ENCODE results near the gene USPL1. TPM values are rescaled to one million over a fixed set of nuclear protein-coding genes. Genes with fewer than 3 reads are reported as not detected.

USPL1 gene
- total RNA-seq, 1 experiment from 2014 or later, result 11.8 TPM

DNA sequence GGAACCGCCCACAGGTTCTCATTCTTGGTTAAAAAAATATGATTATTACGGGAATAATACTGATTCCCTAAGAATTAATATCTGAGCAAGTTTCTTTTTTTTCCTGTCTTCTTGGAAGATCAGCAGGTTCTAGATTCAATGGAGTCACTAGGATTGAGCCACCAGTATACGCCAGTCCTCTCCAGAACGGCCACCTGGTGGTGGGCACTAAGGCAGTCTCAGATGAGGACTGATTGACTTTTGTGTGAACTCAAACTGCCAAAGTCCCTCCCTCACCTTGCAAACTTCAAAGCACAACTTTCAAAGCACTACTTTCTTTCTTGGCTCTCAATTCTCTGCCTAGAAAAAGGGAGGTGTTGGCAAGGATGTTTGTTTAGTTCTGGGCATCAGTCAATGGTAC, 84.3 kb downstream of the USPL1 start:
- H3K4me1 Mint-ChIP-seq (ENCODE audit: insufficient read depth, unreplicated experiment), result peaks cover 7% of the 10 kb centered on the region
- ChIA-PET CTCF (no interaction called here), POLR2A (no interaction called here)
- H3K9me3 Mint-ChIP-seq (ENCODE audit: unreplicated experiment), result no peaks in the 10 kb centered on the region
- no peak overlapping the region for H3K27ac Mint-ChIP-seq (ENCODE audit: low read depth, unreplicated experiment)
- no peak overlapping the region for H3K4me3 Mint-ChIP-seq (ENCODE audit: unreplicated experiment)
- intact Hi-C loops (cut with micrococcal nuclease), result no loop called here
- no peaks in the 10 kb centered on the region for H3K36me3 Mint-ChIP-seq (ENCODE audit: insufficient read depth, unreplicated experiment)
- no peaks in the 10 kb centered on the region for H3K27me3 Mint-ChIP-seq (ENCODE audit: insufficient read depth, unreplicated experiment)
- no peak for DNase-seq (ENCODE audit: unreplicated experiment)
- no TSS peak for BruUV-seq (replicated peaks)
- TF ChIP-seq, protein P1, sequence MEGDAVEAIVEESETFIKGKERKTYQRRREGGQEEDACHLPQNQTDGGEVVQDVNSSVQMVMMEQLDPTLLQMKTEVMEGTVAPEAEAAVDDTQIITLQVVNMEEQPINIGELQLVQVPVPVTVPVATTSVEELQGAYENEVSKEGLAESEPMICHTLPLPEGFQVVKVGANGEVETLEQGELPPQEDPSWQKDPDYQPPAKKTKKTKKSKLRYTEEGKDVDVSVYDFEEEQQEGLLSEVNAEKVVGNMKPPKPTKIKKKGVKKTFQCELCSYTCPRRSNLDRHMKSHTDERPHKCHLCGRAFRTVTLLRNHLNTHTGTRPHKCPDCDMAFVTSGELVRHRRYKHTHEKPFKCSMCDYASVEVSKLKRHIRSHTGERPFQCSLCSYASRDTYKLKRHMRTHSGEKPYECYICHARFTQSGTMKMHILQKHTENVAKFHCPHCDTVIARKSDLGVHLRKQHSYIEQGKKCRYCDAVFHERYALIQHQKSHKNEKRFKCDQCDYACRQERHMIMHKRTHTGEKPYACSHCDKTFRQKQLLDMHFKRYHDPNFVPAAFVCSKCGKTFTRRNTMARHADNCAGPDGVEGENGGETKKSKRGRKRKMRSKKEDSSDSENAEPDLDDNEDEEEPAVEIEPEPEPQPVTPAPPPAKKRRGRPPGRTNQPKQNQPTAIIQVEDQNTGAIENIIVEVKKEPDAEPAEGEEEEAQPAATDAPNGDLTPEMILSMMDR (IDR thresholded peaks at IDR 0.05; ENCODE audit: unreplicated experiment), result no peak

DNA sequence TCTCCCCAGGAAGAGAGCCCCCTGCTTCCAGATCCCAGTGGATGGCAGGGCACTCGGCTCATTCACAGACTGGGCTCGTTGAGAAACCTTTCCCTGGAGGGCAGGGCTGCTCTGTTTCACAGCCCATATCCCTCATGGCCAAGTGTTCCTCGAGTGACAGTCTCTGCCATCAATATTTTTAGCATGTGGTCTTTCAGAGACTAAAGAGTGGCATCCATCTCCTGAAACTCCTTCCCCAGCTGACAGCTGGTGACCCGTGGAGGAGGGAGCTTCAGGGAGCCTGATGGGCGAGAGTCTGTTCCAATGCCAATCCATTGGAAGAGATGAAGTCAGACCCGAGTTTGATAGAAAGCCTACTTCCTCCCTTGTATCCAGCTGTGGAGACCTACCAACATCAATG, 86.9 kb downstream of the USPL1 start:
- ChIA-PET CTCF (interaction anchor here (0.7 kb wide), 1 partner anchor 284 kb away, joined by 3 read pairs; no protein-coding TSS in a partner anchor), POLR2A (interaction anchor here (1.0 kb wide), 1 partner anchor 15 kb away, joined by 3 read pairs; no protein-coding TSS in a partner anchor)
- H3K4me3 Mint-ChIP-seq (ENCODE audit: unreplicated experiment), result no peak overlapping the region
- no peak for DNase-seq (ENCODE audit: unreplicated experiment)
- no peaks in the 10 kb centered on the region for H3K9me3 Mint-ChIP-seq (ENCODE audit: unreplicated experiment)
- intact Hi-C loops (cut with micrococcal nuclease), result no loop called here
- no peaks in the 10 kb centered on the region for H3K36me3 Mint-ChIP-seq (ENCODE audit: insufficient read depth, unreplicated experiment)
- peaks cover 5% of the 10 kb centered on the region for H3K4me1 Mint-ChIP-seq (ENCODE audit: insufficient read depth, unreplicated experiment)
- no peaks in the 10 kb centered on the region for H3K27me3 Mint-ChIP-seq (ENCODE audit: insufficient read depth, unreplicated experiment)
- TF ChIP-seq, protein P1 (IDR thresholded peaks at IDR 0.05; ENCODE audit: unreplicated experiment), result no peak
- no TSS peak for BruUV-seq (replicated peaks)
- no peak overlapping the region for H3K27ac Mint-ChIP-seq (ENCODE audit: low read depth, unreplicated experiment)

DNA sequence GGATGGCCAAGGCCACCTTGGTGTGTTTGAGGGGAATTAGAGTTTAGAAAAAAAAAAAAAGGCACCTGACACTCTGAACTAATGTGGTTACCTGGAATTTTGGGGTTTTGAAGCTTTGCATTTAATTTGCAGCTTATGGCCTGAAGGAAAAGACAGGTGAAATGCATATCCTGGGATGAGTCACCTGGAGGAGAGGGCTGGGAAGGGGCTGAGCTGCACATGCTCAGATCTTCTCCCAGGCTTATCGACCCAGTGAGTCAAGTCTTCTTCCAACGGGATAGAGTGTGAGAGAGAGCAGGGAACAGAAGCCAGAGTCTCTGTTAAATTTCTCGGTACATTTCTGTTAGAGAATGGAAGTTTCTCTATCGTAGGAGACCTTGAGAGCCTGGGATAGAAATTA, 88.0 kb downstream of the USPL1 start:
- BruUV-seq (replicated peaks), result no TSS peak
- TF ChIP-seq, protein P1 (IDR thresholded peaks at IDR 0.05; ENCODE audit: unreplicated experiment), result no peak
- peak; percentile 65 for DNase-seq (ENCODE audit: unreplicated experiment)
- H3K4me3 Mint-ChIP-seq (ENCODE audit: unreplicated experiment), result no peak overlapping the region
- H3K4me1 Mint-ChIP-seq (ENCODE audit: insufficient read depth, unreplicated experiment), result peaks cover 5% of the 10 kb centered on the region
- CTCF ChIA-PET, result no interaction called here
- no peaks in the 10 kb centered on the region for H3K27me3 Mint-ChIP-seq (ENCODE audit: insufficient read depth, unreplicated experiment)
- H3K36me3 Mint-ChIP-seq (ENCODE audit: insufficient read depth, unreplicated experiment), result no peaks in the 10 kb centered on the region
- H3K9me3 Mint-ChIP-seq (ENCODE audit: unreplicated experiment), result no peaks in the 10 kb centered on the region
- intact Hi-C loops (cut with micrococcal nuclease), result no loop called here
- H3K27ac Mint-ChIP-seq (ENCODE audit: low read depth, unreplicated experiment), result no peak overlapping the region
- POLR2A ChIA-PET, result interaction anchor here (0.9 kb wide), 1 partner anchor 89 kb away, joined by 3 read pairs; no protein-coding TSS in a partner anchor

DNA sequence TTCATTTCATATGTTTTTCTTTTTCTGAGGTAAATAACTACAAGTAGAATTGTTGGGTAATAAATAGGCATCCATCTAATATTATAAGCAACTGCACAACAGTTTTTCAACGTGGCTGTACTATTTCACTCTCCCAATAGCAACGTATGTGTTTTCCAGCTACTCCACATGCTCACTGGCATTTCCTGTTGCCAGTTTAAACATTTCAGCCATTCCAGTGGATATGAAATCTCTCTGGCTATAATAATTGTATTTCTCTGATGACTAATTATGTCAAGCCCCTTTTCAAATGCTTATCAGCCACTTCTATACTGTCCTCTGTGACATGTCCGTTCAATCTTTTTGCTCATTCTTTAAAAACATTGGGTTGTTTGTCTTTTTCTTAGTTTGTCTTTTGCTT, 90.8 kb downstream of the USPL1 start:
- no peak overlapping the region for H3K27ac Mint-ChIP-seq (ENCODE audit: low read depth, unreplicated experiment)
- no peaks in the 10 kb centered on the region for H3K9me3 Mint-ChIP-seq (ENCODE audit: unreplicated experiment)
- no TSS peak for BruUV-seq (replicated peaks)
- no peak for DNase-seq (ENCODE audit: unreplicated experiment)
- H3K4me1 Mint-ChIP-seq (ENCODE audit: insufficient read depth, unreplicated experiment), result peaks cover 16% of the 10 kb centered on the region
- H3K36me3 Mint-ChIP-seq (ENCODE audit: insufficient read depth, unreplicated experiment), result no peaks in the 10 kb centered on the region
- H3K4me3 Mint-ChIP-seq (ENCODE audit: unreplicated experiment), result no peak overlapping the region
- TF ChIP-seq, protein P1 (IDR thresholded peaks at IDR 0.05; ENCODE audit: unreplicated experiment), result no peak
- ChIA-PET CTCF (no interaction called here), POLR2A (interaction anchor here (1.1 to 1.5 kb wide), 2 partner anchors 18 to 84 kb away, joined by 3 read pairs; no protein-coding TSS in a partner anchor)
- no peaks in the 10 kb centered on the region for H3K27me3 Mint-ChIP-seq (ENCODE audit: insufficient read depth, unreplicated experiment)
- intact Hi-C loops (cut with micrococcal nuclease), result no loop called here

Other genes starting within 250 kb of the USPL1 start
- not detected in 2 replicates for gene UBE2L5, start 195.4 kb upstream of the USPL1 start, total RNA-seq (2022)
- 302 and 307 TPM in 2 replicates for gene HMGB1, start 152.0 kb upstream of the USPL1 start, total RNA-seq (2022)
- gene ALOX5AP, start 117.6 kb downstream of the USPL1 start, total RNA-seq (2022), result 0.83 and 1.5 TPM in 2 replicates

All from MCF 10A (cell line).